ENCODE measurements around the gene MAEA.
"Not testable (repeated sequence)": the region's sequence is repeated elsewhere in the genome, so short reads cannot be mapped to it uniquely, and the experiment has no call there.

MAEA gene

DNA sequence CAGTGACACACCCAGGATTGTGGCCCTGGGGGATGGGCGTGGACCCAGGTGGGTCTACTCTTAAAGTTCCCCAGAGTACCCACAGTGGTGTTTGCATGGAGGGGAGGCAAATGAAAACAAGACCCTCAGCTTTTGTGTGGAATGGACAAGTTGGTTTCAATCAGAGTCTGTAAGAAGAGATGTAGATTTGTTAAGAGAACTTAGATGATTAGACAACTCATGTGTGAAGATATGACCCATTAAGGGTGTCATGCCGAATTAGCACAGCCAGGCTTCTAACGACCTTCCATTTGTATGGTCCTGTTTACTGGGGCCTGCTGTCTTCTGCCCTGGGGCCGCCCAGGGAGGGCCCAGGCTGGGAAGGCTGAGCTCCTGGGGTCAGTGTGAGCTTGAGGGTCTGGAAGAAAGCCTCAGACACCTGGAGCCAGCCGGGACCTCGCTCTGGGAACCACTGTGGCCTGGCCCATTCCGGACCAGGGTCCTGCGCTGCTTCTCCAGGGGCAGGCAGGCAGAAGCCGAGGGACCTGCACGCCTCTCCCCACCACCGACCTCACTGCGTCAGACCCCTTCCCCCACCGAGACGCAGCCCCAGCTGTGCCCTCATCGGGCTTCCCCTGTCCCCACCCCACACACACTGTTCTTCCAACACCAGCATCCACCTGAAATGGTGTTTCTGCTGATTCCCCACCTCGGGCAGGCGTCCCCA, 77.7 kb downstream of the MAEA start:
- DNase-seq (ENCODE audit: low read depth): no peak

DNA sequence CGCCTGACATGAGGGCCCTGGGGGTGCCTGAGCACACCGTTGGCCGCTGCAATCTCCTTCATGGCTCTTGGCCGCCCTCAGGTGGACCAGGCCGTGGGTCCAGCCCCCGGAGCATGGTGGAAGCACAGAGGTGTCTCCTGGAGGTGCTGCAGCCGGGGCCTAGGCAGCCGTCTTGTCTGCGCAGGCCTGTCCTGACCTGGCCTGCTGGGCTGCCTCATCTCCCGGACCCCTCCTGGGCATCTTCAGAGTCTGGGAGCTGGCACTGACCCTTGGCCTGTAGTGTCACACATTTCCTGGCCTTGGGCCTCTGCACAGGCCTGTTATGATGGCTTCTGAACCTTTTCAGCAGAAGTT, 78.2 kb downstream of the MAEA start:
- no peak for DNase-seq (ENCODE audit: low read depth)

DNA sequence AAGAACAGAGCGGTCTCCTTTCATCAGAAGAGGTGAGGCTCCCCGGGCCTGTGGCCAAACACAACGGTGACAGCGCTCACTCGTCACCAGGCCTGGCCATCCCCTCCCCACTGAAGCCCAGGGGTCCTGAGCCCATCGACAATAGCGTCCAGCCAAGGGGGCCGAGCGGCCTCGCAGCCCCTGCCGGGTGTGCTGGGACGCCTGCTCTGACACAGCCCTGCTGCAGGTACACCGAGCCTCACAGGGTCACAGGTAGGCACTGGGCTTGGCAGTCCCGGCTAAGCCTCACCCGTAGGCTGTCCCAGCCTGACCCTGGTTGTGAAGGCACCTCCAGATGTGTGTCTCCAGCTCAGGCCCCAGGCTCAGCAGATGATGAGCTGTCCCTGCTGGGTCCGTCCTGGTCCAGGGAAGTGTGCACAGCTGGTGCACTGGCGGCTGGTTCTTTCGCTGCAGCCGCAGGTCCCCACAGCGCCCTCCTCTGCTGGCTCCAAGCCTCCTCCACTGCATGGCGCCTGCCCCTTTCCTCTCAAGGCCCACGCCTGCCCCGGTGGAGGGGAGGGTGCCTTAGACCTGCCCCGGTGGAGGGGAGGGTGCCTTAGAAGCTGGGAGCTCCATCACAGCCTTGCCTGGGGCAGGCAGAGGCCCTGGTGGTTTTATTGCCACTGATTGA, 78.9 kb downstream of the MAEA start:
- DNase-seq (ENCODE audit: low read depth): no peak

DNA sequence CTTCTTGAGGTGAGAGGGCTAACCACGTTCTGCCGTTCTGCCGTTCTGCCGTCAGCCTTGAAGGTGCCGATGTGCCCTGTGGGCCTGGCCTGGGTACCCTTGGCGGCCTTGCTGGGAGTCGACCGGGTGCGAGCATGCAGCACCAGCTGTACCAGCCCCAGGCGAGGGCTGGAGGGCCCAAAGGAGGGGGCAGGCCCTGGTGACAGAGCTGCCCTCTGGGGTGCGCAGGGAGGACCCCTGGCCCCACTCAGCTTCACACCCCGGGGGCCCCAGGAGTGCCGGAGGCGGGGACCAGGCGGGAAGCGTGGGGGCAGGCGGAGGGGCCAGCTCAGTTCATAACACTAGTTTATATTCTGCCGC, 79.4 kb downstream of the MAEA start:
- no peak for DNase-seq (ENCODE audit: low read depth)

DNA sequence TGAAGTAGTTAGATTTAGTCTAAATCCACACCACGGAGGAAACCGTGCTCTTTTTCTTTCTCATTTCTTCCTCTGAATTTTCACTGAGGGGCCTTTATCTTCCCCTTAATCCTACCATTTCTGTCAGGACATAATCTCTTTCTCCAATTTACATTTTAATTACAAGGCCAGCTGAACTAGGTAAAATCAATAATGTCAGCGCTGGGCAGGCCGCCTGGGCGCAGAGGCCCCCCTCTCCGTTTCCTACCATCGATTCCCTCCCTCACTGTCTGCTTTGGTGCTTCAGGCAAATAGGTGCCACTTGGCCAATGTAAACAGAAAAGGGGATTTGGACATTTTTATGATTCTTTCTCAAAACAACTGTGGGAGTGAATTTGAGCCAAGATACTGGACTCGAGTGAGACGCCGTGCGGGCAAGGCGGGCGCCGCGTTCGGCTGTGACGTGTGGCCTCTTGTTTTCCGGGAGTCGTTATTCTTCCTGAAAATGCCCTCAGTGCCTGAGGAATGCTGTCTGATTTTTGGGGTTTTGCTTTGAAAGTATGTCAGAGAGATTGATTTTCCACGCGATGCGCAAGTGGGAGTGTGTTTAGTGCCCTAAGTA, 79.9 kb downstream of the MAEA start:
- no peak for DNase-seq (ENCODE audit: low read depth)

DNA sequence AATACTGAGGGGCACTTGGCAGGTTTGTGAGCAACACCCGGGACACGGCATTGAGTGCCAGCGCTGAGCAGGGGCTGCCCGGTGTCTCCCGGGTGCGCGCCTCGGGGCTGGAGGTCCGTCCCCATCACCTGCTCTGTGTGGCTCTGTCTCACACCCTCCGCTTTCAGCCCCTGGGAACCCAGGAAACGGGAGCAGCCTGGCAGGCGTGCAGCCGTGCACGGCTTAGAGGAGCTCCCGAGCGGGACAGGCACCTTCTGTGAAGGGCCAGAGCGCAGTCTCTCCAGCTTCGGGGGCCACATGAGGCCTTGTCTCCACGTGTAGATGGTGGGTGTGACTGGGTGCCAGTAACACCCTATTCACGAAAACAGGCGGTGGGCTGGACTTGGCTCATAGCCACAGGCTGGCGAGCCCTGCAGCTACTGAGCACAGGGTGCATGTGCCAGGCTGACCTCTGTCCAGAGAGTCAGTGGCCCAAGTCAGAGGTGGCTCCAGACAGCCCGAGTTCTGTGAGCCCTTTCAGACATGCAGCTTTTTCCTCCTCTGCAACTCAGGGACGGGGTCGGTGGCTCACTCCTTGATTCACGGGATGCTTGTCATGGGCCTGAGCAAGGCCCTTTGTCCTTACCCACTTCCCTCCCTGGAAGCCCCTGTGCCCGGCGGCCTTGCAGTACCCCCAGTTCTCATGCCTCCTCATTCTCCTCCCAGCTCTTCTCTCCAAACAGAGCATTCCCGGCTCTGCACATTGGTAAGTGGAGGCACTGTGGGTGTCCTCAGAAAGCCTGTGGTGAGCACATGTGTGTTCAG, 80.8 kb downstream of the MAEA start:
- no peak for DNase-seq (ENCODE audit: low read depth)

DNA sequence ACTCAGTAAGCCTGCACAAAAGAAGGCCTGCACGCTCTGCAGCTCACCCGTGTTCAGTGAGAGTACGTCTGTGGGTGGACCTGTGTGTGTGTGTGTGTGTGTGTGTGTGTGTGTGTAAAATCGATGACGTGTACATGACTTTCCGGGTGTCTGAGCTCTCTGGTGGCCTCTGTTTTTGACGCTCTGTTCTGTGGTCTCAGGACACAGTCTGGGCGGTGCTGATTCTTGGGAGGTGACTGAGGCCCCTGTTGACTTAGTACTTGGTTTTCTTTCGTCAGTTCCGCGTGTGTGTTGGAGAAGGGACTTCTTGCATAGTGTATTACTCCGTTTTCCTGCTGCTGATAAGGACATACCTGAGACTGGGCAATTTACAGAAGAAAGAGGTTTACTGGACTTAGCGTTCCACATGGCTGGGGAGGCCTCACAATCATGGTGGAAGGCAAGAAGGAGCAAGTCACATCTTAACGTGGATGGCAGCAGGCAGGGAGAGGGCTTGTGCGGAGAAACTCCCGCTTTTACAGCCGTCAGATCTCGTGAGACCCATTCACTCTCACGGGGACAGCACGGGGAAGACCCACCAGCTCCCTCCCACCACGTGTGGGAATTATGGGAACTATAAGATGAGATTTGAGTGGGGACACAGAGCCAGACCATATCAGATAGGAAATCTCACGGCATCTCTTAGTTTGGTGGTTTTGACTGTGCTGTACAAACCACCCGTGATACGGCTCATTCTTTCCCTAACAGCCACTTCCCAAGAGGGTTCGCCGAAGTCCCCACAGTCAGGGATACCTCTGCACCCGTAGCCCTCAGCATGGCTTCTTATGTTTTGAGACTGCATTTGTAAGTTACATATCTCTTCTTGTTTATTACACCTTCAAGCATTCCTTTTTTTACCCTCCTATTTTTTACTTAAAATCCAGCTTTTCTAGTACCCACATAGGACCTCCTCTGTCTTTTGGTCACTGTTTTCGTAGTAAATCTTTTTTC, 81.8 kb downstream of the MAEA start:
- DNase-seq (ENCODE audit: low read depth): no peak

DNA sequence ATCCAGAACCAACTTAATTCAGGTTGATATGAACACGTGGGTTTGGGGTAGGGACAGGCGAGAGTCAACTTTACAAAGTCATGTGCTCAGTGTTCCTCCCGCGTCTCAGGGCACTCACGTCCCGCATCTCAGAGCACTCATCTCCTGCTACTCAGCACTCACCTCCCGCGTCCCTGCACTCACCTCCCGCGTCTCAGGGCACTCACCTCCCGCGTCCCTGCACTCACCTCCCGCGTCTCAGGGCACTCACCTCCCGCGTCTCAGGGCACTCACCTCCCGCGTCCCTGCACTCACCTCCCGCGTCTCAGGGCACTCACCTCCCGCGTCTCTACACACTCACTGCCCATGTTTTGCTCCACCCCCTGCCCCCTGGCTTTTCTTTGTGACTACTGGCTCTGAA, 82.9 kb downstream of the MAEA start:
- not testable (repeated sequence) for DNase-seq (ENCODE audit: low read depth)

DNA sequence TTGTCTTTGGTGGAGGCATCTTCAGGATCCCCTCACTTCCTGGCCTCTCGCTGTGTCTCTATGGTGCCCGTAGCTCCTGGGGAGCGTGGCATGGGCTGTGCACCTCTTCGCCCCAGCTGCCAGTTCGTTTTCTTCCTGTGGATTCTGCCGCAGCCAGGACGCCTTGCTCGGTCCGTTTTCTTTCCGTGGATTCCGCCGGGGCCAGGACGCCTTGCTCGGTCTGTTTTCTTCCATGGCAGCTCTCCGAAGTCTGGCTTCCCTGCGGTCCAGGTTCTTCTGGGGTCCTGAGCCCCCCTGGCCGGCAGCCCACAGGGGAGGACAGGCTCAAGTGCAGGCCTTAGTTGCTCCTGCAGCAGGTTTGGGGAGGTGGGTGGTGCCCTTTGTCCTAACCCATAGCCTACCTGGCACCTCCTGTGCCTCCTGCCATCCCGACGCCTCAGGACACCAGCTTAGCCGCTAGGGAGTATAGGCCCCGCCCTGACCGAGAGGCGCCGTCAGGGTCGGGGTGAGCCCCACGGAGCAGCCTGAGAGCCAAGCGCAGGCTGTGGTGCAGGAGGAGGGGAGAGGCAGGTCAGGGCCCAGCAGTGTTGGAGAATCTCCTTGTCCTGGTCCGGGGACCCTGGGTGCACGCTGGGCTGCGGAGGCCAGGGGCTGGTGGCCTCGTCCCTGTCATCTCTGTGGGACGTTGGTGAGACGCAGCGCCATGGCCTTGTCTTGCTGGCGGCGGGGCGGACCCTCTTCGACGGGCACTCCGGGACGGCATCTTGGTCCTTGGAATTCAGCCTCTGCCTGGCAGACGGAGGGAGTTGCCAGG, 84.4 kb downstream of the MAEA start:
- no peak for DNase-seq (ENCODE audit: low read depth)

DNA sequence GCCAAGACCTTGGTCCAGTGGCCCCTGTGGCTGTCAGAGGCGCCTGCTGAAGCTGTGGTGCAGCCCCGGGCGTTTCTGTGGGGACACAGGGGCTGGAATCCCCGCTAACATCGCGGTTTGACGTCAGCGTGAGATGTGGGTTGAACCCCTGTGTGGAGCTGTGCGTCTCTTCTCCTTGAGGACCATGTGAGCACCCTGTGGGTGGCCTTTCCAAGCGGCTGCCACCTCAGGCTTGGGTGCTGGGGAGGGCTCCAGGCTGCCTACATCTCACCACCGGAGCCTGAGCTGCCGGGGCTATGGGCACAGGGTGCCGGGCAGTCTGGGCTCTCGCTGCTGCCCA, 85.0 kb downstream of the MAEA start:
- no peak for DNase-seq (ENCODE audit: low read depth)

DNA sequence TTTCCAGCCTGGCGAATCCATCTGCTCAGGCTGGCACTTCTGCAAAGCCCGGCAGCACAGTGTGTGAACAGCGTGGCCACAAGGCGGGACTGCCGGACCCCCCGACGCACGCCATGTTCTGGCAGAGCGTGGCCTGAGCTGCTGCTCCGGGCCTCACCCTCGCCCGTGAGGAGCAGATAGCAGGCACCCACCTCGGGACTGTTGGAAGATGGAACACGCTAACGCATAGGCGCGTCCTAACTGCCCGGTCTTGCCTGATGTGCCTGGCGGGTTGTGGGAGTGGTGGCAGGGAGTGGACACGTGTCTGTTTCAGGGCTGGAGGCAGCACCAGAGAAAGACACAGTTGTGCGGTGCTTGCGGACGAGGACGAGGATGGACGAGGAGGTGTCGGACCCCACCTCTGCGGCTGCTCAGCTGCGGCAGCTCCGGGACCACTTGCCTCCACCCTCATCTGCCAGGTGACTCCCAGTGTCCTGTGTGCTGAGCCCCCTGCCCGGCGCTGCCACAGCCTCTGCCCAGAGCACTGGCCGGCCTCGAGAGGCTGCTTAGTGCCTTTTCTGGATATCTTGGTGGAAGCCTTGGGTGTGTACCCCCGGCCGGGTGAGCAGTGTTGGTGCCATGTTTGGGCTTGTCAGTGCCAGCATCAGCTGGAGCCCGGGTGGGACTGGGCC, 85.5 kb downstream of the MAEA start:
- DNase-seq (ENCODE audit: low read depth): no peak

DNA sequence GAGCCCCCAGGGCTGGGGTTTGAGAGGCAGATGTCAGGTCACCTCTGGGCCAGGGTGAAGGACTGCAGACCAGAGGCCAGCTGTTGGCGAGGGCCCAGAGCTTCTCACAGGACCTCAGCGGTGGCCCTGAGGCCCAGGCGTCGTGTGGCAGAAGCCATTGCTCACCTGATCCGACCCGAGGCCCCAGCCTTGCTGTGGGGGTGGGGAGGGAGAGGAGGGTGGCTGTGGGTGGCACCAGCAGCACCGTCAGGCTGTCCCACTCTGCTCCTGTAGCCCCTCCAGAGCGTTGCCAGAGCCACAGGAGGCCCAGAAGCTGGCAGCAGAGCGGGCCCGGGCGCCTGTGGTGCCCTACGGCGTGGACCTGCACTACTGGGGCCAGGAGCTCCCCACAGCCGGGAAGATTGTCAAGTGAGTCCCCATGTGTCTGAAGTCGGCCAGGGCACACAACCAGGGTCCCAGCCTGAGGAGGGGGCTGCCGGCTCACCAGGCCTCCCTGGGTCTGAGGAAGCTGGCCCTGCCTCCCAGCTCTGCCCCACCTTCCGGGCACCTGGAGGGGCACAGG, 86.2 kb downstream of the MAEA start:
- DNase-seq (ENCODE audit: low read depth): no peak

DNA sequence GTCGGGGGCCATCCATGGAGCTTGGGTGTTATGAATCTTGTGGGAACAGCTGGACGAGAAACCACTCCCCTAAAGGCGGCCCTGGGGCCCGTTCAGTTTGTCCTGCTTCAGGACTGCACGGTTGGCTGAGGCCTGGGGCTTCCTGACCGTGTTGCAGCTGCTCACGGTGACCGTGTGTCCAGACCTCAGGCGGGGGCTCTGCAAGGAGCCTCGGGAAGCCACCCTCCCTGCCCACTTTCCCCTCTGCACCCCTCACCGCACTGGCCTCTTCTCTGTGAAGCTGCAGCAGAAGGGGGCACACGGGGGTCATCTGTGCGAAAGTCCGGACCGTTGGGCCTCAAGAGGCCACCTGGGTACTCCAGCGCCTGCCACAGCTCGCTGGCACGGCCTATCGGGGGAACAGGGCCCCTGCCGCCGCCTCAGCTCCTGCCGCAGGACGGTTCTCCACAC, 86.7 kb downstream of the MAEA start:
- no peak for DNase-seq (ENCODE audit: low read depth)

DNA sequence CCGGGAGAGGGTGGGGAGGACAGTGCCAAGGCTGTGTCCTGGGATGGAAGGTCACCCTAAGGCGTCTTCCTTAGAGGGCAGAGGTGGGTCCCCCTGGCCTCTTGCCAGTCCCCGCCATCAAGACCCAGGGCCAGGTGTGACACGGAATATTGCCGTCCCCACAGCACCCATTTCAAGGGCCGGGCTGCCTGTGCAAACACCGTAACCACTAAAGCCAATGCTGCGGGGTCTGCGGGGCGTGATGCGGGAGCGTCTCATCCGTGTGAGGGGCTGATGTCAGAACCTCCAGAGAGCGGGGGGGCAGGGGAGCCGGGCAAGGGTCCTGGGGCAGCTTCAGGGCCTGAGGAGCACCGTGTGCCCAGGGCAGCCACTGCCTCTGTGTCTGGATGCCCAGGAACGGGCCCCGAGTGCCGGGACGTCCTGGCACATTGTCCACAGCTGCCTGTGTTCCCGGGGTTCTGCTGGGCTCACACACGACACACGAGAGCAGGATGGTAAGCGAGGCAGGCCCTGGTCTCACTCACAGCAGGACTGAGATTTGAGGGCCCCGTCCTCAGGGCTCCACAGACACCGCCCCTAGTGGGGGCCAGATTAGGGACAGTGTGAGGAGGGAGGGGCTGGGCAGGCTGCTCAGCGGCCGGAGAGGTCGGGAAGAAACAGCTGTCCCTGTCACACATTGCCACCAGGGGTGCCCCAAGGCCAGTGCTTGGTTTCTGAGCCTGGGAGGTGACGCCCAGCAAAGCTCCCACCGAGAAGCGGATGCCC, 87.3 kb downstream of the MAEA start:
- no peak for DNase-seq (ENCODE audit: low read depth)

DNA sequence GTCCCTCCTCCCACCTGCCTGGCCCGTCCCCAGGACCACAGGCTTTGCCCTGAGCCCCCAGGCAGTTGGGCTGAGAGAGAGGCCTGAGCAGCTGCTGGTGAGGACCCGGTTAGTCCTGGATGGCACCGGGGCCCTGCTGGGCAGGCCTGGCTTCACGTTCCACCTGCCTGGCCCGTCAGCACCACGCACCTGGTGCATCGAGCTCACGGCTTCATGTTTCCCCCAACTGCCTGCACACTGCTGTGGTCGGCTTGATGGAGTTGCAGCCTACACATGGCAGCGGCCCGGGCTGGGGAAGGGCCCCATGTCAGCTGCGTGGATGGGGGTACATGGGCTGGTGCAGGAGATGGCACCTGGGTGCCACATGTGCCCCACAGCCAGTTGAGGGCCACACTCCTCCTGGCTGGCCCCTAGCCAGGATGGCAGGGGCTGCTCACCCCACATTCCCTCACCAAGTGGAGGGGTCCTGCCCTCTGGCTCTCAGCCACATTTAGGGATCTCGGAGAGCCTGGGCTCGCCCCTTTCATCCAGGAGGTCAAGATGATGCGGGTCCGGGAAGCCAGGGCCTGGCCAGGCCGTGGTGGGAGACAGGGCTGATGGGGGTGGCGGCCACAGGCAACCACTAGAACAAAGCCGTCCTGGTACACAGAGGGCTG, 88.0 kb downstream of the MAEA start:
- DNase-seq (ENCODE audit: low read depth): no peak

DNA sequence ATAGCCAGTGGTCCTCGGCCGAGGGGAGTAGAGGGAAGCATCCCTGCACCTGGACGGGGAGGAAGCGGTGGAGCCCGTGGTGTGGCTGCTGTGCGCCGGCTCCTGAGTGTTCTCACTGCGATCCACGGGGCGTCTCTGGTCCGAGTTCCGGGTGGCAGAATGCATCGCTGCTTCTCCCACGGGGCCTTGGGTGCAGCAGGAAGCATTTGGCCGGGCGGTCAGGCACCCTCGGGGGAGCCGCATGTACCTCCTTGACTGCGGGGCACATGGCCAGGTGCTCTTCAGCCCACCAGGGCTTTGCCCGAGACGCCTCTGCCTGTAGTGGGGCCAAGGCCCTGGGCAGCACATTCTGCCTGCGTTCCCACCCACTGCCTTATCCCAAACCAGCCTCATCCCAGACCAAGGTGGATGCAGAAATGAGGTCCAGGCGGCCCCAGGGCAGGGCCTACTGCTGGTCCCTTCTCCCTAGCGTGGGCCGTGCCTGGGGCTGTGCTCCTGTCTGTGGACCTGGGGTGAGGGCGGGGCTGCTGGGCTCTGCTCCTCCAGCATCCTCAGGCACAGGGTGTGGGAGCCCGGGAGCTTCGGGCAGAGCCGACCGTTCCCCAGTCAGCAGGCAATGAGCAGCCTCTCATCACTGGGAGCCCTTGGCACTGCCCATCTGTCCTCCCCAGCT, 89.0 kb downstream of the MAEA start:
- DNase-seq (ENCODE audit: low read depth): no peak

DNA sequence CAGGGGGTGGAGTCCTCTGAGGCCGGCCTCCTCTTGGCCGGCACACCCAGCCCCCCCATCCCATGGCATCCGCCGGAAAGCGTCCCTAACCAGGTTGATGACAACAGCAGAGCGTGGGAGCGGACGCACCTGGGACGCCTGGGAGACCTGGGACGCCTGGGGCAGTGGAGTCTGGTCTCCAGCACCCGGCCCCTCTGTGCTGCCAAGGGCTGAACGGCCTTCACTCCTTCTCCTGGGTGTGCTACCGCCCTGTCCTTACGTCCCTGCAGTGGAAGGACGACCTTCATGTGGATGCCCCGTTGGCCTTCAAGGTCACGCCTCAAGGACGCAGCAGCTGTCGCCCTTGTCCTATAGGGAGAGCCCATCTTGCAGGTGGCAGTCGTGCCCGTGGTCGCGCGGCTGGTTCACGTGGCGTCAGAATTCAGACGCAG, 89.7 kb downstream of the MAEA start:
- DNase-seq (ENCODE audit: low read depth): no peak

DNA sequence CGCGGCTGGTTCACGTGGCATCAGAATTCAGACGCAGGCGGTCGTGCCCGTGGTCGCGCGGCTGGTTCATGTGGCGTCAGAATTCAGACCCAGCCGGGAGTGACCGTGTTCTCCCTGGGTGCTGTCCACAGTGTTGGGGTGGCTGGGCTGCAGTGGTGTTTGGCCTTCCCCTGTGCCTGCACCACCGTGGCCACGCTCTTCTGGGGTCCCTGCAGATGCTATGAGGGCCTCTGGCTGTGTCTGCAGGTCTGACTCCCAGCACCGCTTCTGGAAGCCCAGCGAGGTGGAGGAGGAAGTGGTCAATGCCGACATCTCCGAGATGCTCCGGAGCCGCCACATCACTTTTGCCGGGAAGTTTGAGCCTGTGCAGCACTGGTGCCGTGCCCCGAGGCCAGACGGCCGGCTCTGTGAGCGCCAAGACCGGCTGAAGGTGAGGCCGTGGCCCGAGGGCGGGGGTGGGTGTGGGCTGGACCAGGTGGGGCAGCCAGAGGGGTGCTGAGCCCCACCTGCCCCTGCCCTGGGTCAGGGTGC, 90.2 kb downstream of the MAEA start:
- DNase-seq (ENCODE audit: low read depth): no peak

Data from stimulated activated CD8-positive, alpha-beta memory T cell treated with anti-CD3 and anti-CD28 coated beads, Interleukin-15, amount 100 ng/mL, for 1 hour (primary cell).